B cell (primary cell): ENCODE data around the gene MAP3K20. TPM values are rescaled to one million over a fixed set of nuclear protein-coding genes. Genes with fewer than 3 reads are reported as not detected.

Experiments used
- ATAC-seq: fragments of 200-7000 bp; cut with Tn5 transposase; one replicate; pipeline ENCODE4 v1.10.0; 2021; ENCODE audit warnings: low read depth, mild to moderate bottlenecking, moderate number of reproducible peaks, moderate library complexity
- CTCF ChIA-PET: fragments of 350-600 bp; sonication (Branson Sonifier 250); formaldehyde crosslinking; loops from one replicate; lab custom pipeline; 2021; ENCODE audit warnings: antibody characterized with exemption, inconsistent platforms; lab: Charles Lee
- POLR2A ChIA-PET: fragments of 350-600 bp; sonication (Branson Sonifier 250); formaldehyde crosslinking; loops from one replicate; lab custom pipeline; 2021; ENCODE audit warnings: antibody characterized with exemption; lab: Charles Lee
- DNase-seq: peaks from one replicate; pipeline ENCODE4 v3.0.0; 2013
- H2AFZ ChIP-seq: 2 replicates; pipeline ENCODE4 v1.6.1; 2012; ENCODE audit warnings: mild to moderate bottlenecking, low read depth, low read length; ENCODE audit not compliant: insufficient read depth, poor library complexity, severe bottlenecking
- H3K27ac ChIP-seq, 2 donors: 1 replicate in 1 of 2; 2 replicates in 1 of 2; pipeline ENCODE4 v1.5.1; 2012 to 2013; ENCODE audit warnings: low read length in 2 of 2, mild to moderate bottlenecking in 2 of 2, moderate library complexity in 1 of 2
- H3K27me3 ChIP-seq, 4 experiments: fragments of 200-600 bp in 1 of 4; sonication (generic) in 1 of 4; replicated peaks in 1 of 4; 1 replicate in 2 of 4; 2 replicates in 2 of 4; pipeline versions ENCODE4 v1.6.1 to v1.7.0; 2013 to 2016; ENCODE audit warnings: low read length in 3 of 4, mild to moderate bottlenecking in 2 of 4, mixed read lengths in 1 of 4, moderate library complexity in 1 of 4; ENCODE audit not compliant: insufficient read depth in 4 of 4, control insufficient read depth in 3 of 4; ENCODE audit errors: control extremely low read depth in 1 of 4
- H3K36me3 ChIP-seq, 2 experiments: replicated peaks in 1 of 2; 1 replicate in 1 of 2; 2 replicates in 1 of 2; pipeline versions ENCODE4 v1.6.1 to v1.7.1; 2013; ENCODE audit warnings: low read length in 1 of 2; ENCODE audit not compliant: insufficient read depth in 2 of 2, control insufficient read depth in 1 of 2; ENCODE audit errors: control extremely low read depth in 1 of 2, extremely low read depth in 1 of 2
- H3K4me1 ChIP-seq, 2 donors: fragments of 200-600 bp in 1 of 2; sonication (generic) in 1 of 2; 1 replicate in 1 of 2; 2 replicates in 1 of 2; pipeline versions ENCODE4 v1.5.1 to v1.6.1; 2013 to 2017; ENCODE audit warnings: low read length in 2 of 2; ENCODE audit not compliant: control insufficient read depth in 2 of 2, insufficient read depth in 2 of 2
- H3K4me2 ChIP-seq: replicated peaks from 2 replicates; pipeline ENCODE3; 2012; ENCODE audit warnings: mild to moderate bottlenecking, low read depth, low read length; ENCODE audit not compliant: poor library complexity, severe bottlenecking
- H3K4me3 ChIP-seq, 5 experiments: fragments of 200-600 bp in 1 of 5; sonication (generic) in 1 of 5; 1 replicate in 3 of 5; 2 replicates in 2 of 5; pipeline versions ENCODE4 v1.5.1 to v1.7.0; 2011 to 2016; ENCODE audit warnings: low read length in 4 of 5, mild to moderate bottlenecking in 4 of 5, low read depth in 2 of 5, control low read depth in 1 of 5, moderate library complexity in 1 of 5; ENCODE audit not compliant: insufficient read depth in 1 of 5; ENCODE audit errors: control extremely low read depth in 1 of 5, extremely low read depth in 1 of 5
- H3K79me2 ChIP-seq: fragments of 200-600 bp; sonication (generic); one replicate; pipeline ENCODE4 v1.6.0; 2016; ENCODE audit warnings: low read length; ENCODE audit not compliant: control insufficient read depth, insufficient read depth
- H3K9ac ChIP-seq: fragments of 200-600 bp; sonication (generic); 2 replicates; pipeline ENCODE4 v1.6.1; 2017; ENCODE audit warnings: mild to moderate bottlenecking, low read length, moderate library complexity
- H3K9me3 ChIP-seq, 3 donors: one replicate each; pipeline versions ENCODE4 v1.6.1 to v1.7.1; 2013; ENCODE audit warnings: low read length in 2 of 3; ENCODE audit not compliant: control insufficient read depth in 2 of 3, insufficient read depth in 1 of 3; ENCODE audit errors: control extremely low read depth in 1 of 3
- H4K20me1 ChIP-seq: 2 replicates; pipeline ENCODE4 v1.6.0; 2012; ENCODE audit warnings: mild to moderate bottlenecking, low read length; ENCODE audit not compliant: insufficient read depth, control insufficient read depth, poor library complexity, severe bottlenecking
- H3K27ac Mint-ChIP-seq: one replicate; pipeline ENCODE4 v1.8.0; 2021; ENCODE audit warnings: mixed read lengths
- H3K27me3 Mint-ChIP-seq: one replicate; pipeline ENCODE4 v1.8.0; 2021; ENCODE audit warnings: mixed read lengths
- H3K4me1 Mint-ChIP-seq: one replicate; pipeline ENCODE4 v1.8.0; 2021; ENCODE audit warnings: mixed read lengths
- H3K4me3 Mint-ChIP-seq: one replicate; pipeline ENCODE4 v1.8.0; 2021; ENCODE audit warnings: mixed read lengths
- H3K9me3 Mint-ChIP-seq: one replicate; pipeline ENCODE4 v1.8.0; 2022; ENCODE audit warnings: mixed read lengths; ENCODE audit not compliant: insufficient read depth
- CTCF ChIP-seq: fragments of 200-600 bp; IDR thresholded peaks from one replicate; pipeline ENCODE4 v1.8.0; 2022; ENCODE audit warnings: antibody characterized with exemption, mild to moderate bottlenecking
- EZH2 ChIP-seq: IDR thresholded peaks from 2 replicates; pipeline ENCODE4 v1.6.1; 2012; ENCODE audit warnings: borderline replicate concordance, low read depth, mild to moderate bottlenecking, moderate library complexity, low read length; ENCODE audit not compliant: insufficient read depth, poor library complexity, severe bottlenecking
- WGBS: methylation state at CpG from one replicate; pipeline ENCODE4 v1.1.5; 2013; ENCODE audit warnings: missing lambda C conversion rate; ENCODE audit not compliant: insufficient coverage; 5-methylcytosine and 5-hydroxymethylcytosine counted together
- intact Hi-C: fragments of 100-400 bp; cut with micrococcal nuclease; formaldehyde crosslinking; loops from one replicate; pipeline ENCODE4 v1.10.0; 2022
- polyA plus RNA-seq: library from polyadenylated mRNA; depleted of rRNA; stranded (reverse); fragments of >200 nt; gene quantifications from 2 replicates; pipeline ENCODE4 v1.2.3, GENCODE V29; 2012
- total RNA-seq, 2 donors: library from RNA; stranded (reverse); fragments of 120-200 nt in 1 of 2; gene quantifications; 1 replicate in 1 of 2; 2 replicates in 1 of 2; pipeline versions ENCODE4 v1.2.3 to v1.2.4, GENCODE V29; 2013 to 2022

MAP3K20 gene
- total and polyA plus RNA-seq, 2 donors (not counting 1 experiment from before 2014, with no cell fraction given): 2.2 to 9.1 TPM

- CTCF ChIA-PET: no interaction called here
These were observed 236.4 kb downstream of the MAP3K20 start for GRCh38 chr2:173311844-173312606.

More at GRCh38 chr2:173311844-173312606, 236.4 kb downstream of the MAP3K20 start:
- 100% methylated on average over 5 of the region's 9 CpGs for WGBS
- H3K4me3 Mint-ChIP-seq: no peak overlapping the region
- TF ChIP-seq CTCF: no peak
- no peak for TF ChIP-seq EZH2
- Histone ChIP-seq H2AFZ (no peak overlapping the region), H3K27me3 (no peaks in the 10 kb centered on the region), H3K4me2 (no peak overlapping the region), H3K4me1 (peaks cover 5 to 13% of the 10 kb centered on the region in 2 donors), H4K20me1 (no peaks in the 10 kb centered on the region), H3K4me3 (no peak overlapping the region), H3K9me3 (no peaks in the 10 kb centered on the region), H3K79me2 (no peaks in the 10 kb centered on the region), H3K27ac (no peak overlapping the region), H3K9ac (no peak overlapping the region), H3K36me3 (no peaks in the 10 kb centered on the region)
- H3K27ac Mint-ChIP-seq: no peak overlapping the region
- peaks cover 7% of the 10 kb centered on the region for H3K4me1 Mint-ChIP-seq
- H3K9me3 Mint-ChIP-seq: no peaks in the 10 kb centered on the region
- DNase-seq (no peak), ATAC-seq (no peak)
- intact Hi-C loops: no loop called here
- no peaks in the 10 kb centered on the region for H3K27me3 Mint-ChIP-seq
- POLR2A ChIA-PET: no interaction called here
